Liver (tissue), 9 donors: ENCODE measurements around the gene ZC3HAV1. TPM values are rescaled to one million over a fixed set of nuclear protein-coding genes. Genes with fewer than 3 reads are reported as not detected.

Source experiments
- DNase-seq: peaks from one replicate; pipeline ENCODE4 v3.0.0-alpha.2; 2017; ENCODE audit warnings: low spot score
- H3K27ac ChIP-seq, 2 donors: one replicate each; pipeline ENCODE4 v1.7.0; 2013; ENCODE audit warnings: inconsistent platforms in 2 of 2, low read length in 2 of 2, control low read depth in 1 of 2, low read depth in 1 of 2, mild to moderate bottlenecking in 1 of 2
- H3K27me3 ChIP-seq, 4 donors: one replicate each; pipeline versions ENCODE4 v1.6.1 to v1.7.0; 2013; ENCODE audit warnings: low read length in 3 of 4, inconsistent platforms in 1 of 4, mild to moderate bottlenecking in 1 of 4, moderate library complexity in 1 of 4; ENCODE audit not compliant: control insufficient read depth in 4 of 4, insufficient read depth in 4 of 4
- H3K36me3 ChIP-seq, 4 donors: one replicate each; pipeline versions ENCODE4 v1.6.1 to v1.7.0; 2013; ENCODE audit warnings: low read length in 3 of 4, mild to moderate bottlenecking in 3 of 4, low read depth in 1 of 4, moderate library complexity in 1 of 4; ENCODE audit not compliant: control insufficient read depth in 4 of 4, insufficient read depth in 3 of 4
- H3K4me1 ChIP-seq, 4 donors: one replicate each; pipeline versions ENCODE4 v1.6.1 to v1.7.0; 2013; ENCODE audit warnings: low read length in 3 of 4, mild to moderate bottlenecking in 3 of 4, moderate library complexity in 1 of 4; ENCODE audit not compliant: control insufficient read depth in 4 of 4, insufficient read depth in 4 of 4
- H3K4me3 ChIP-seq, 3 donors: one replicate each; pipeline versions ENCODE4 v1.6.1 to v1.7.0; 2013; ENCODE audit warnings: low read length in 3 of 3, control low read depth in 1 of 3, low read depth in 1 of 3, mild to moderate bottlenecking in 1 of 3
- H3K9ac ChIP-seq, 2 donors: one replicate each; pipeline ENCODE4 v1.7.0; 2013; ENCODE audit warnings: low read length in 2 of 2, mild to moderate bottlenecking in 2 of 2, moderate library complexity in 2 of 2, control low read depth in 1 of 2, low read depth in 1 of 2
- H3K9me3 ChIP-seq, 4 donors: one replicate each; pipeline versions ENCODE4 v1.6.1 to v1.7.0; 2013; ENCODE audit warnings: low read length in 3 of 4; ENCODE audit not compliant: control insufficient read depth in 4 of 4
- ATF3 ChIP-seq: IDR thresholded peaks from 2 replicates; pipeline ENCODE4 v1.6.1; 2016; ENCODE audit warnings: antibody characterized with exemption
- EGR1 ChIP-seq, 2 donors: IDR thresholded peaks; 2 replicates each; pipeline ENCODE4 v1.6.1; 2016 to 2018; ENCODE audit warnings: antibody characterized with exemption in 2 of 2, low read depth in 2 of 2
- FOXA1 ChIP-seq: IDR thresholded peaks from 2 replicates; pipeline ENCODE4 v1.6.1; 2016; ENCODE audit warnings: antibody characterized with exemption
- FOXA2 ChIP-seq: IDR thresholded peaks from 2 replicates; pipeline ENCODE4 v1.6.1; 2016; ENCODE audit warnings: antibody characterized with exemption
- GABPA ChIP-seq, 2 donors: IDR thresholded peaks in 1 of 2; conservative IDR thresholded peaks in 1 of 2; 2 replicates each; pipeline ENCODE4 v1.6.1; 2016; ENCODE audit warnings: antibody characterized with exemption in 2 of 2, mild to moderate bottlenecking in 1 of 2, moderate library complexity in 1 of 2
- HNF4A ChIP-seq, 2 donors: conservative IDR thresholded peaks; 2 replicates each; pipeline ENCODE4 v1.6.1; 2016; ENCODE audit warnings: antibody characterized with exemption in 2 of 2, mild to moderate bottlenecking in 2 of 2
- HNF4G ChIP-seq: IDR thresholded peaks from 2 replicates; pipeline ENCODE4 v1.6.1; 2016; ENCODE audit warnings: antibody characterized with exemption
- JUND ChIP-seq, 2 donors: IDR thresholded peaks; 2 replicates each; pipeline ENCODE4 v1.6.1; 2016; ENCODE audit warnings: antibody characterized with exemption in 2 of 2
- MAX ChIP-seq: IDR thresholded peaks from 2 replicates; pipeline ENCODE4 v1.6.1; 2016; ENCODE audit warnings: antibody characterized with exemption
- NR2F2 ChIP-seq: IDR thresholded peaks from 2 replicates; pipeline ENCODE4 v1.6.1; 2016; ENCODE audit warnings: antibody characterized with exemption
- RXRA ChIP-seq, 2 donors: IDR thresholded peaks; 2 replicates each; pipeline ENCODE4 v1.6.1; 2017 to 2018; ENCODE audit warnings: antibody characterized with exemption in 2 of 2, mild to moderate bottlenecking in 1 of 2
- SP1 ChIP-seq: IDR thresholded peaks from 2 replicates; pipeline ENCODE4 v1.6.1; 2018; ENCODE audit warnings: antibody characterized with exemption, mild to moderate bottlenecking
- TAF1 ChIP-seq: conservative IDR thresholded peaks from 2 replicates; pipeline ENCODE4 v1.6.1; 2016; ENCODE audit warnings: antibody characterized with exemption, mild to moderate bottlenecking
- WGBS: extraction: QIAGEN DNeasy Blood & Tissue Kit; methylation state at CpG from one replicate; pipeline ENCODE4 v1.1.7; 2013; 5-methylcytosine and 5-hydroxymethylcytosine counted together
- polyA plus RNA-seq, 2 donors: library from polyadenylated mRNA; stranded (reverse) in 1 of 2; unstranded in 1 of 2; fragments of 200-250 nt in 1 of 2; fragments of >200 nt in 1 of 2; fragmentation: Nextera tagmentation in 1 of 2; extraction: Ambion mirVana in 1 of 2; gene quantifications; one replicate each; pipeline versions ENCODE4 v1.2.1 to v1.2.3, GENCODE V29; 2013 to 2015
- total RNA-seq, 2 donors: library from RNA; depleted of rRNA; stranded (reverse); fragments of >200 nt; gene quantifications; one replicate each; pipeline ENCODE4 v1.2.3, GENCODE V29; 2014
- TF ChIP-seq, protein P1 (sequence below): IDR thresholded peaks from 2 replicates; pipeline ENCODE4 v1.6.1; 2016; ENCODE audit warnings: antibody characterized with exemption, mild to moderate bottlenecking
- TF ChIP-seq, protein P2 (sequence below): fragments of 150-350 bp; IDR thresholded peaks from 2 replicates; pipeline ENCODE4 v1.5.1; 2017; ENCODE audit warnings: improper control_type of control experiment, low read depth, low read length; ENCODE audit not compliant: missing input control
- donor health status: healthy.
- donor health status: healthy.
- donor health status: healthy.
- donor health status: healthy.
- donor health status: healthy.

The ZC3HAV1 gene
- total and polyA plus RNA-seq, 4 donors = 6.6 to 40.5 (median 16.5) TPM

DNA sequence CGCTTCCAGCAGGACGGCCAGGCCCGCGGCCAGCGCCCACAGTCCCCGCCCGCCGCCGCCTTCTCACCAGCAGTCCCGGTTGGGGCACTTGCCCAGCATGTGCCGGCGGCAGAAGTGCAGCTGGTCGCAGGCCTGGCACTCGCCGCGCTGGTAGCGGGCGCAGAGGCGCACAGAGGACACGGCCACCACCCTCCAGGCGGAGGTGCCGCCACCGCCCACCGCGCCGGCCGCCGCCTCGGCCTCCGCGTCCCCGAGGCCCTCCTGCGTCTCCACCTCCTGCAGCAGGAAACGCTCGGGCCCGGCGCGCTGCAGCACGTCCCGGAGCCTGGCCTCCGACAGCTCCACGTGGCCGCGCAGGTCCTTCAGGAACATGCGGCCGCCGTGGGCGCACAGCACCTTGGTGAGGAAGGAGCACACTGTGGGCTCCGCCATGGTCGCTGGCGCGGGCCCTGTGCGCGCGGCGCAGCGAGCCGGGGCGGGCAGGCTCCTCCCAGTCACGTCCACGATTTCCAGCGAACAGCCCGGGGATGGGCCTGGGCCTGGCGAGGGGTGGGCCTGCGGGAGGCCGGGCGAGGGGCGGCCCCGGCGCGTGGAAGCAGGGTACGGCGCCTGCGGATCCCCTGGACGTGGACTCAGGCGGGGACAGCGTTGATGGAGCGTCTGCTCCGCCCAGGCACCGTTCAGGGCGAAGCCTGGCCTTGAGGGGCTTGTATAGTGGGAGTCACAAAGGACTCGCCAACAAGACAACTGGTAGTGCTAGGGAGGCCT lies 73.8 kb downstream of the ZC3HAV1 start, which contains the start of gene ZC3HAV1L:
Gene ZC3HAV1L, minus strand, starts transcription at position 457 of the 768 bp plus-strand sequence. Its CDS starts 25 bp downstream, at position 432.
- H3K27me3 ChIP-seq = no peaks in the 10 kb centered on the region
- no peaks in the 10 kb centered on the region for H3K36me3 ChIP-seq
- peak; percentile 66 for DNase-seq
- H3K4me1 ChIP-seq = peaks cover 0 to 9% (median 6%) of the 10 kb centered on the region in 4 donors
- TF ChIP-seq SP1 (no peak), HNF4A (conservative IDR thresholded peaks at IDR 0.05) (no peak)
- TF ChIP-seq, protein P1, sequence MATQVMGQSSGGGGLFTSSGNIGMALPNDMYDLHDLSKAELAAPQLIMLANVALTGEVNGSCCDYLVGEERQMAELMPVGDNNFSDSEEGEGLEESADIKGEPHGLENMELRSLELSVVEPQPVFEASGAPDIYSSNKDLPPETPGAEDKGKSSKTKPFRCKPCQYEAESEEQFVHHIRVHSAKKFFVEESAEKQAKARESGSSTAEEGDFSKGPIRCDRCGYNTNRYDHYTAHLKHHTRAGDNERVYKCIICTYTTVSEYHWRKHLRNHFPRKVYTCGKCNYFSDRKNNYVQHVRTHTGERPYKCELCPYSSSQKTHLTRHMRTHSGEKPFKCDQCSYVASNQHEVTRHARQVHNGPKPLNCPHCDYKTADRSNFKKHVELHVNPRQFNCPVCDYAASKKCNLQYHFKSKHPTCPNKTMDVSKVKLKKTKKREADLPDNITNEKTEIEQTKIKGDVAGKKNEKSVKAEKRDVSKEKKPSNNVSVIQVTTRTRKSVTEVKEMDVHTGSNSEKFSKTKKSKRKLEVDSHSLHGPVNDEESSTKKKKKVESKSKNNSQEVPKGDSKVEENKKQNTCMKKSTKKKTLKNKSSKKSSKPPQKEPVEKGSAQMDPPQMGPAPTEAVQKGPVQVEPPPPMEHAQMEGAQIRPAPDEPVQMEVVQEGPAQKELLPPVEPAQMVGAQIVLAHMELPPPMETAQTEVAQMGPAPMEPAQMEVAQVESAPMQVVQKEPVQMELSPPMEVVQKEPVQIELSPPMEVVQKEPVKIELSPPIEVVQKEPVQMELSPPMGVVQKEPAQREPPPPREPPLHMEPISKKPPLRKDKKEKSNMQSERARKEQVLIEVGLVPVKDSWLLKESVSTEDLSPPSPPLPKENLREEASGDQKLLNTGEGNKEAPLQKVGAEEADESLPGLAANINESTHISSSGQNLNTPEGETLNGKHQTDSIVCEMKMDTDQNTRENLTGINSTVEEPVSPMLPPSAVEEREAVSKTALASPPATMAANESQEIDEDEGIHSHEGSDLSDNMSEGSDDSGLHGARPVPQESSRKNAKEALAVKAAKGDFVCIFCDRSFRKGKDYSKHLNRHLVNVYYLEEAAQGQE = no peak
- H3K27ac ChIP-seq = peak within 1 kb of the TSS; percentile 54 to 70
- 5% methylated on average over 82 of the region's 82 CpGs for WGBS
- H3K9me3 ChIP-seq = no peaks in the 10 kb centered on the region
- peak within 1 kb of the TSS; percentile 47 to 70 (median 63) for H3K4me3 ChIP-seq
- H3K9ac ChIP-seq = no peak within 1 kb of the TSS

- Histone ChIP-seq H3K27ac (peak overlapping the region; percentile 54 to 70), H3K4me1 (peaks cover 0 to 9% (median 6%) of the 10 kb centered on the region in 4 donors), H3K9me3 (no peaks in the 10 kb centered on the region), H3K9ac (no peak overlapping the region), H3K27me3 (no peaks in the 10 kb centered on the region), H3K4me3 (peak overlapping the region; percentile 47 to 70 (median 63)), H3K36me3 (no peaks in the 10 kb centered on the region)
- 23% methylated on average over 47 of the region's 47 CpGs for WGBS
- TF ChIP-seq FOXA1 = no peak
- no peak for TF ChIP-seq MAX
- TF ChIP-seq GABPA (IDR thresholded peaks at IDR 0.05 in 1 of 2, conservative IDR thresholded peaks at IDR 0.05 in 1 of 2) = no peak
- no peak for TF ChIP-seq NR2F2
- TF ChIP-seq HNF4G = no peak
- TF ChIP-seq JUND (IDR thresholded peaks at IDR 0.05) = no peak
- TF ChIP-seq TAF1 = no peak
- TF ChIP-seq, protein P1 = no peak
- no peak for TF ChIP-seq RXRA (IDR thresholded peaks at IDR 0.05)
- TF ChIP-seq, protein P2, sequence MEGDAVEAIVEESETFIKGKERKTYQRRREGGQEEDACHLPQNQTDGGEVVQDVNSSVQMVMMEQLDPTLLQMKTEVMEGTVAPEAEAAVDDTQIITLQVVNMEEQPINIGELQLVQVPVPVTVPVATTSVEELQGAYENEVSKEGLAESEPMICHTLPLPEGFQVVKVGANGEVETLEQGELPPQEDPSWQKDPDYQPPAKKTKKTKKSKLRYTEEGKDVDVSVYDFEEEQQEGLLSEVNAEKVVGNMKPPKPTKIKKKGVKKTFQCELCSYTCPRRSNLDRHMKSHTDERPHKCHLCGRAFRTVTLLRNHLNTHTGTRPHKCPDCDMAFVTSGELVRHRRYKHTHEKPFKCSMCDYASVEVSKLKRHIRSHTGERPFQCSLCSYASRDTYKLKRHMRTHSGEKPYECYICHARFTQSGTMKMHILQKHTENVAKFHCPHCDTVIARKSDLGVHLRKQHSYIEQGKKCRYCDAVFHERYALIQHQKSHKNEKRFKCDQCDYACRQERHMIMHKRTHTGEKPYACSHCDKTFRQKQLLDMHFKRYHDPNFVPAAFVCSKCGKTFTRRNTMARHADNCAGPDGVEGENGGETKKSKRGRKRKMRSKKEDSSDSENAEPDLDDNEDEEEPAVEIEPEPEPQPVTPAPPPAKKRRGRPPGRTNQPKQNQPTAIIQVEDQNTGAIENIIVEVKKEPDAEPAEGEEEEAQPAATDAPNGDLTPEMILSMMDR = no peak
- no peak for TF ChIP-seq ATF3
- TF ChIP-seq FOXA2 = no peak
- TF ChIP-seq EGR1 (IDR thresholded peaks at IDR 0.05; ENCODE audit: low read depth in 2 of 2) = no peak
- DNase-seq = peak; percentile 43
These were observed 74.5 kb downstream of the ZC3HAV1 start for GRCh38 chr7:139034855-139035585.
